ENCODE data around the gene C1orf167.
A peak's percentile ranks its signal among the peaks of the same experiment; 100 is the strongest.

C1orf167 gene

DNA sequence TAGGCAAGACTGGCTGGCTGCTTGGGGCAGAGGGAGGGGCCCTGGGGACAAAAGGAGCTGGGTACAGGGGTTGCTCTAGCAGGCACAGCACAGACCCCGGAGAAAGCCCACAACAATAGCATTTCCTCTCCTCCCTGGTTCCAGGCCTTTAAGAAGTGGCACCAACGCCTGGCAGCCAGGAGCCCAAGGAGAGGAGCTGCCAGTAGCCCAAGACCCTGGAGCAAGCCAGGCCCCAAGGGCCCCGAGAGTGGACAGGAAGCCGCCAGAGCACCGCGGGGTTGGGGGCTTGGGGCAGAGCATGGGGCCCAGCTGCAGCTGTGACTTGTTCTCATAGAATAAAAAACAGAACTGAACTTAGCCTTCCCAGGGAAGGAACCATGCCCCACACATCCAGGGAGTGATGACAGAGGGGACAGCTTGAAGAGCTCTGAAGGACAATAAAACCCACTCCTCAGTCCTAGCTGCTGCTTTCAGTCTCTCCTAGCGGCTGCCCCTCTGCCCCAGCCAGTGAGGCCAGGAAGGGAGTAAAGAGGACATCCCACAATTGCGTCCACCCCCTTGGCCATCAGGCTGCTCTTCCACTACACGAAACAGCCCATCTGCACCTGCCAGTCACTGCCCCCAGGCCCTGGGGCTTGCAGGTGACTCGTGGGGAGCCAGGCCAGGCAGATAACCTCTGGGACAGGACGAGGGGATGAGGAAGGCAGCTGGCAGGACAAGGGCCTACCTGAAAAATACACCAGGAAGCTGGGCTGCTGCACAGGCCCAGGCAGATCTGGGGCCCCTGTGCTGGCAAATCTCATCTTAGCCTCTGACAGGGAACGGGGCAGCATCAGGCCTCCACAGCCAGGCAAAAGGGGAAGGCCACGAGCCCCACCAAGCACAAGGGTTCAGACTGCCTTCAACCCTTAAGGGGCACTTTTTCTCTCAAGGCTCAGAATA, 27.4 kb downstream of the C1orf167 start:
- Histone ChIP-seq H3K36me3 (ENCODE audit: insufficient read depth, low read length) (peaks cover 40% of the 10 kb centered on the region), H3K9me3 (ENCODE audit: low read length) (no peaks in the 10 kb centered on the region), H3K9ac (ENCODE audit: low read length) (no peak overlapping the region), H3K4me1 (ENCODE audit: insufficient read depth, low read length) (peaks cover 63% of the 10 kb centered on the region), H3K4me3 (ENCODE audit: low read depth in 1 of 2, low read length in 2 of 2) (no peak overlapping the region), H3K27ac (ENCODE audit: low read depth, low read length) (peak overlapping the region; percentile 96), H3K27me3 (ENCODE audit: control insufficient read depth in 1 of 2, insufficient read depth in 2 of 2, low read length in 2 of 2) (no peaks in the 10 kb centered on the region)

DNA sequence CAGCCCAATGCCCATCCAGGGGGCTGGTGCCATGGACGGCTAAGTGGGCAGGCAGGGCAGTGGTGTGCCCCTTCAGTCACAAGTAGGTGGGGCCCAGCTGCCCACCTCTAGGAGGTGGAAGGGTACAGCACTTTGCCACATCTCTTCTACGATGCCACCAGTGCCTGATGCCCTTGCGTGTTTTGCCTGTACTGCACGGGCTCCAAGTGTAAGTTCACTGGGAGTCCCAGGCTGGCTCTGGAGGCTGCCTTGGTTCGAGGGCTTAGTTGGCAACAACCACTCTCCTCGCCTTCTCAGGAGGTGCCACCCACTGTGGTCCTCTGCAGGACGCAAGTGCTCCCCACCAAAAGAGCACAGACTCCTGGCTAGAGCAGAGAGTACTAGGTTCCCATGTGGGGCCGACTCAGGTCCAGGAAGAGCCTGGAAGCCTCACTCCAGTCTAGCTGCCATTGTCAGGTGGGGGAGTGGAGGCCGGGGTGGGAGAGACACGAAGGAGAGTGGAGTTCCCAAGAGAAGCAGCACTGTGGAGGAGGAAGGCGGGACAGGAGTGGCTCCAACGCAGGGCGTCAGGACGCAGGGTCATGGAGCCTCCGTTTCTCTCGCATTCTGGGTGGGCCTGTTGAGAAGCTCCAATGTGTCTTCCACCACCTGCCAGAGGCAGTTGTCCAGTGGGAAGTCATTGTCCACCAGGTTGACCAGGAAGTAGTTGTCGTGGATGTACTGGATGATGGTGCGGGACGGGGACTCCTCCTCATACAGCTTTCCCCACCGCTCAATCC, 28.3 kb downstream of the C1orf167 start:
- H3K9me3 ChIP-seq (ENCODE audit: low read length), result no peaks in the 10 kb centered on the region
- peak overlapping the region; percentile 96 for H3K27ac ChIP-seq (ENCODE audit: low read depth, low read length)
- H3K36me3 ChIP-seq (ENCODE audit: insufficient read depth, low read length), result peaks cover 49% of the 10 kb centered on the region
- peaks cover 55% of the 10 kb centered on the region for H3K4me1 ChIP-seq (ENCODE audit: insufficient read depth, low read length)
- H3K9ac ChIP-seq (ENCODE audit: low read length), result no peak overlapping the region
- H3K27me3 ChIP-seq (ENCODE audit: control insufficient read depth in 1 of 2, insufficient read depth in 2 of 2, low read length in 2 of 2), result no peaks in the 10 kb centered on the region
- peak overlapping the region; percentile 11 to 32 for H3K4me3 ChIP-seq (ENCODE audit: low read depth in 1 of 2, low read length in 2 of 2)

DNA sequence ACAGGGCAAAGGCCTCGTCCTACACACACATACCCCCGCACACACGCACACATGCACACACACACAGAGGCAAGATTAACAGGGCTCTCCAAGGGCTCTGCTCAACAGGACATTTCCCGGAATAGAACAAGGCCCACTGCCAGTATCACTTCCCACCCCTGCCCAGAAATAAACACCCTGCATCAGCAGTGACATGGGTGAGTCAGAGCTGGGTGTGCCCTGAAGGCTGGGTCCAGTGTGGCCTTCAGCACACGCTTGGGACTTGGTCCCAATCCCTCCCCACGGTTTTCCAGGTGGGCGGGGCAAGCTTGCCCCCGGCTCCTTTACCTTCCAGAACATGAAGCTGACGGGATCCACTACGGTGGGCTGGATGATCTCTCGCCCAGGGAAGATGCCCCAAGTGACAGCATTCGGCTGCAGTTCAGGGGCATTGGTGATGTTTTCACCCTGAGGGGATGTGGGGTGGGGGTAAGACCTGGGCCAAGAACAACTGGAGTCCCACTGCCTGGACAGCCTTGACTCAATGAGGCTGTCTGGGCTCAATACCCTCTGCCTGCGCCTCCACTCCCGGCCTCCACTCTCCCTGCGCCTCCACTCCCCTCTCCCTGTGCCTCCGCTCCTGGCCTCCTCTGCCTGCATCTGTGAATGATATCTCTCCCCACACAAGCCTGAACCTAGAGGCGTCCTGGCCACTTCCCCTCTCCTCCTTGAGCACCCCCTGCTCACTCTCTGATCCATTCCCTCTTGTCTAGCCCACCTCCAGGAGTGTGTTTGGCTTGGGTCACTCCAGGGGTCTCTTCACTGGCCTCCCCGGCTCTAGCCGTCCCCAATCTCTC, 29.1 kb downstream of the C1orf167 start:
- H3K4me1 ChIP-seq (ENCODE audit: insufficient read depth, low read length), result peaks cover 51% of the 10 kb centered on the region

GRCh38 chr1:11792106-11792505, 30.1 kb downstream of the C1orf167 start:
- H3K4me3 ChIP-seq (ENCODE audit: low read depth in 1 of 2, low read length in 2 of 2), result no peak overlapping the region
- peaks cover 44% of the 10 kb centered on the region for H3K4me1 ChIP-seq (ENCODE audit: insufficient read depth, low read length)
- peaks cover 64% of the 10 kb centered on the region for H3K36me3 ChIP-seq (ENCODE audit: insufficient read depth, low read length)
- H3K9me3 ChIP-seq (ENCODE audit: low read length), result no peaks in the 10 kb centered on the region
- H3K27me3 ChIP-seq (ENCODE audit: control insufficient read depth in 1 of 2, insufficient read depth in 2 of 2, low read length in 2 of 2), result no peaks in the 10 kb centered on the region
- H3K27ac ChIP-seq (ENCODE audit: low read depth, low read length), result peak overlapping the region; percentile 96
- H3K9ac ChIP-seq (ENCODE audit: low read length), result no peak overlapping the region

More for the DNA sequence above, 29.1 kb downstream of the C1orf167 start:
- peaks cover 57% of the 10 kb centered on the region for H3K36me3 ChIP-seq (ENCODE audit: insufficient read depth, low read length)
- no peaks in the 10 kb centered on the region for H3K9me3 ChIP-seq (ENCODE audit: low read length)
- H3K4me3 ChIP-seq (ENCODE audit: low read depth in 1 of 2, low read length in 2 of 2), result peak overlapping the region in 1 of 2 donors; percentile 32
- H3K27me3 ChIP-seq (ENCODE audit: control insufficient read depth in 1 of 2, insufficient read depth in 2 of 2, low read length in 2 of 2), result no peaks in the 10 kb centered on the region
- peak overlapping the region; percentile 96 for H3K27ac ChIP-seq (ENCODE audit: low read depth, low read length)
- peak overlapping the region; percentile 44 for H3K9ac ChIP-seq (ENCODE audit: low read length)

- no peaks in the 10 kb centered on the region for H3K9me3 ChIP-seq (ENCODE audit: low read length)
- peaks cover 67% of the 10 kb centered on the region for H3K36me3 ChIP-seq (ENCODE audit: insufficient read depth, low read length)
- H3K27ac ChIP-seq (ENCODE audit: low read depth, low read length), result no peak overlapping the region
- no peak overlapping the region for H3K4me3 ChIP-seq (ENCODE audit: low read depth in 1 of 2, low read length in 2 of 2)
- no peaks in the 10 kb centered on the region for H3K27me3 ChIP-seq (ENCODE audit: control insufficient read depth in 1 of 2, insufficient read depth in 2 of 2, low read length in 2 of 2)
- peaks cover 27% of the 10 kb centered on the region for H3K4me1 ChIP-seq (ENCODE audit: insufficient read depth, low read length)
- no peak overlapping the region for H3K9ac ChIP-seq (ENCODE audit: low read length)
These were observed 31.8 kb downstream of the C1orf167 start for GRCh38 chr1:11793819-11794218.

DNA sequence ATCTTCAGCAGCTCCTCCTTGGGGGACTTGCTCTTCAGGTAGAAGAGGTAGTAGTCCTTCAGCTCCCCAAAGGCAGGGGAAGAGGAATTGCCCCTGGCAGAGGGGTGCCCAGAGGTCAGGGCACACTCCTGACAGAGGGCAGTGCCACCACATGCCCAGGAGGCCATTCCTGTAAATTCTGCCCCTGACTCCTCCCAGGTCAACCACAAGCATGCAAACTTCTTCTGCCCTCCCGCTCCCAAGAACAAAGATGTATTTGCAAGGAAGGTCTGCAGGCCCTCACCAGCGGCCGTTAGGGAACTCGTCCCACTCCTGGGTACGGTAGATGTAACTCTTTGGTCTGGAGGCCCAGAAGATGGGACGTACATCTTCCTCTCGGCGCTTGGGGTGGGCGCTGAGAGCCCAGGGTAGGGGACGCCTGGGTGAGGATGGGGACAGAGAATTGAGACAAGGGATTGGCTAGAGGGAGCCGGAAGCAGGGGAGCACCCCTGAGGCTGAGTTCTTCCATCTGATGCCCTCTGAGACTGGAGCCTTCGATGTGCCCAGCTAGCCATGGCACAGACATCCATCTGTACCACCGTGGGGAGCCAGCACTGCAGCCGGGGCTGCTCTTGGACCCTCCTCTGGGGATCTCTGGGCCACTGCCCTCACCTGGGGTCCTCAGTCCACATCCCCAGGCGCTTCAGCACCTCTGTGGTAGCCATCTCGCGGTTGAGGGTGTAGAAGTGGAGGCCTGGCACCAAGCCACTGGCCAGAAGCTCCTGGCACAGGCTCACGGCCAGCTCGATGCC, 32.6 kb downstream of the C1orf167 start:
- Histone ChIP-seq H3K27me3 (ENCODE audit: control insufficient read depth in 1 of 2, insufficient read depth in 2 of 2, low read length in 2 of 2) (no peaks in the 10 kb centered on the region), H3K27ac (ENCODE audit: low read depth, low read length) (no peak overlapping the region), H3K36me3 (ENCODE audit: insufficient read depth, low read length) (peaks cover 72% of the 10 kb centered on the region), H3K9ac (ENCODE audit: low read length) (no peak overlapping the region), H3K4me1 (ENCODE audit: insufficient read depth, low read length) (peaks cover 21% of the 10 kb centered on the region), H3K4me3 (ENCODE audit: low read depth in 1 of 2, low read length in 2 of 2) (no peak overlapping the region), H3K9me3 (ENCODE audit: low read length) (no peaks in the 10 kb centered on the region)

DNA sequence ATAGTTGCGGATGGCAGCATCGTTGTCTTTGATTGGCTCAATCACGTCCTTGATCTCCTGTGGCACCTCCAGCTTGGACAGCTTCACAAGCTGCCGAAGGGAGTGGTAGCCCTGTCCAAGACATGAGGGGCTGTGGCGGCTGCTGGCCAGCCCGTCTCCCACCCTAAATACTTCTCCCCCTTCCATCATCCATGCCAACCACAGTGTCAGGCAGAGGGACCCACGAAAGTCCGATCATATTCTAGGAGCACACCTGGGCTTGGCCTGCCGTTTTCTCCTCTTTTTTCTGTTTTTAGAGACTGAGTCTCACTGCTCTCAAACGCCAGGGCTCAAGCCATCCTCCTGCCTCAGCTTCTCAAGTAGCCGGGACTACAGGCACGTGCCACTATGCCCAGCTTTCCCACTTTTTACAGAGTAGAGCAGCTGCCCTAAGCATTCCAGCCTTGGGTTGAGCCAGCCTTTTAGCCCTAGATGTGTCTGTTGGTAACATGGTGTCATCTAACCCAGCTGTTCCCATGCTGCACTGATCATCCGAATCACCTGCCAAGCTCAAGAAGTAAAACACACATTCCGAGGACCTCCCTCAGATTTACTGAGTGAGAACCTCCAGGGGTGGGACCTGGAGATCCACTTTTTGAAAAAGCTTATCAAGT, 33.4 kb downstream of the C1orf167 start:
- no peaks in the 10 kb centered on the region for H3K27me3 ChIP-seq (ENCODE audit: control insufficient read depth in 1 of 2, insufficient read depth in 2 of 2, low read length in 2 of 2)
- no peak overlapping the region for H3K4me3 ChIP-seq (ENCODE audit: low read depth in 1 of 2, low read length in 2 of 2)
- H3K9ac ChIP-seq (ENCODE audit: low read length), result no peak overlapping the region
- peaks cover 14% of the 10 kb centered on the region for H3K4me1 ChIP-seq (ENCODE audit: insufficient read depth, low read length)
- no peak overlapping the region for H3K27ac ChIP-seq (ENCODE audit: low read depth, low read length)
- no peaks in the 10 kb centered on the region for H3K9me3 ChIP-seq (ENCODE audit: low read length)
- H3K36me3 ChIP-seq (ENCODE audit: insufficient read depth, low read length), result peaks cover 72% of the 10 kb centered on the region

GRCh38 chr1:11796036-11796828, 34.2 kb downstream of the C1orf167 start:
- Histone ChIP-seq H3K4me3 (ENCODE audit: low read depth in 1 of 2, low read length in 2 of 2) (no peak overlapping the region), H3K9me3 (ENCODE audit: low read length) (no peaks in the 10 kb centered on the region), H3K27me3 (ENCODE audit: control insufficient read depth in 1 of 2, insufficient read depth in 2 of 2, low read length in 2 of 2) (no peaks in the 10 kb centered on the region), H3K27ac (ENCODE audit: low read depth, low read length) (no peak overlapping the region), H3K4me1 (ENCODE audit: insufficient read depth, low read length) (peaks cover 5% of the 10 kb centered on the region), H3K36me3 (ENCODE audit: insufficient read depth, low read length) (peaks cover 77% of the 10 kb centered on the region), H3K9ac (ENCODE audit: low read length) (no peak overlapping the region)

DNA sequence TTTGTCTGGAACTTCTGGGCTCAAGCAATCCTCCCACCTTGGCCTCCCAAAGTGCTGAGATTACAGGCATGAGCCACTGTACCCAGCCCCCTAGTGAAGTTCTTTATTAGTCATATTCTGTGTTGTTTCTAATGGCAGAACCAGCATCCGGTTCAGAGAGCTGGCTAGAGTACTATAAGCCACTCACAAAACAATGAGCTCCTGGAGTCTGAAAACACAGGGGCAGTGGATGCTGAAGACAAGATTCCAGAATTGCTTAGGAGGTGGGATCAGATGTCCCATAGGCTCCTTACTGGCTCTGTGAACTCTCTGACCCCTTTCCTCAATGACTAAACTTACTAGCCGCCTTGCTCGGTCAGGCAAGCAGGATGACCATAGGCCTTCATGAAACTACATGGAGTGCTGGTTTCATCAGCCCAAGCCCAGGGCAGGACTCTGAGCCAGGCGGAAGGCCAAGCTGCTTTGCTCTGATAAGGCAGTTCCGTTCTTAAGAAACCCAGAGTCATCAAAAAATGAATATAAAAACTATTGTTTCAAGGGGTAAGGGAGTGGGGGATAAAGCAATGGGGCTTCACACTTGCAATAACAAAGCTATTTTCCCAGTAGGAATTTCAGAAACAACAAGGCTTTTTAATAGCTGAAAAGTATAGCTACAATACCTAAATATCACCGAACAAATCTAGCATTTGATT, 35.7 kb downstream of the C1orf167 start:
- H3K4me1 ChIP-seq (ENCODE audit: insufficient read depth, low read length), result peaks cover 11% of the 10 kb centered on the region
- H3K27ac ChIP-seq (ENCODE audit: low read depth, low read length), result no peak overlapping the region
- peaks cover 64% of the 10 kb centered on the region for H3K36me3 ChIP-seq (ENCODE audit: insufficient read depth, low read length)
- no peak overlapping the region for H3K9ac ChIP-seq (ENCODE audit: low read length)
- H3K27me3 ChIP-seq (ENCODE audit: control insufficient read depth in 1 of 2, insufficient read depth in 2 of 2, low read length in 2 of 2), result no peaks in the 10 kb centered on the region
- H3K4me3 ChIP-seq (ENCODE audit: low read depth in 1 of 2, low read length in 2 of 2), result no peak overlapping the region
- no peaks in the 10 kb centered on the region for H3K9me3 ChIP-seq (ENCODE audit: low read length)
